WERI-Rb-1 (cell line): ENCODE results near the gene NDN.

Source experiments
- DNase-seq: peaks from one replicate; pipeline ENCODE4 v3.0.0-alpha.2; 2020
- H3K27ac ChIP-seq: fragments of 250-450 bp; sonication (Bioruptor Pico); 2 replicates; pipeline ENCODE4 v1.5.1; 2020; ENCODE audit warnings: mild to moderate bottlenecking, moderate library complexity
- H3K27me3 ChIP-seq: fragments of 250-450 bp; sonication (Bioruptor Pico); 2 replicates; pipeline ENCODE4 v1.5.1; 2021; ENCODE audit warnings: mild to moderate bottlenecking, low read depth, moderate library complexity; ENCODE audit not compliant: insufficient read depth, severe bottlenecking
- H3K36me3 ChIP-seq: fragments of 250-450 bp; sonication (Bioruptor Pico); 2 replicates; pipeline ENCODE4 v1.5.1; 2020; ENCODE audit warnings: mild to moderate bottlenecking, moderate library complexity
- H3K4me3 ChIP-seq: 2 replicates; pipeline ENCODE4 v1.5.1; 2011; ENCODE audit warnings: low read depth, mild to moderate bottlenecking, control low read depth, low read length
- H3K9me3 ChIP-seq: fragments of 250-450 bp; sonication (Bioruptor Pico); 2 replicates; pipeline ENCODE4 v1.5.1; 2021; ENCODE audit warnings: mild to moderate bottlenecking, moderate library complexity; ENCODE audit not compliant: severe bottlenecking
- TF ChIP-seq, protein P1 (sequence below): IDR thresholded peaks from 2 replicates; pipeline ENCODE4 v1.5.1; 2011; ENCODE audit warnings: low read depth, mild to moderate bottlenecking, control low read depth, inconsistent platforms, low read length

The NDN gene

DNA sequence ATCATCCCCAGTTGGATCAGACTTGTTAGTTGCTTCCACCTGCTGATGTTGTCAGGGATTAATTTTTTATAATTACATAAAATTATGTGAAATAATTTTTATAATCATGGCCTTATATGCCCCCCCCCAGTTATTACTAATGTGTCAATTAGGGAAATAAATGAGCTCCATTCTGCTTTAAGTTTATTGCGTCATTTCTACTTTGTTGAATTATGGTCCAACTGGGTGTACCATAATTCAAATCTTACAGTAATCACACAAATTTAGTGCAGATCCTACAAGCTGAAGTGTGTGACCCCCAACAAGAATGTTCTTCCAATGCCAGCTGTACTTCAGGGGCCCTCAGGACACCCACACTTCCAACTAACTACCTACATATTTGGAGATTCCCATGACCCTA lies 7.5 kb upstream of the NDN start:
- no peaks in the 10 kb centered on the region for H3K27me3 ChIP-seq
- H3K9me3 ChIP-seq = peaks cover 7% of the 10 kb centered on the region
- TF ChIP-seq, protein P1, sequence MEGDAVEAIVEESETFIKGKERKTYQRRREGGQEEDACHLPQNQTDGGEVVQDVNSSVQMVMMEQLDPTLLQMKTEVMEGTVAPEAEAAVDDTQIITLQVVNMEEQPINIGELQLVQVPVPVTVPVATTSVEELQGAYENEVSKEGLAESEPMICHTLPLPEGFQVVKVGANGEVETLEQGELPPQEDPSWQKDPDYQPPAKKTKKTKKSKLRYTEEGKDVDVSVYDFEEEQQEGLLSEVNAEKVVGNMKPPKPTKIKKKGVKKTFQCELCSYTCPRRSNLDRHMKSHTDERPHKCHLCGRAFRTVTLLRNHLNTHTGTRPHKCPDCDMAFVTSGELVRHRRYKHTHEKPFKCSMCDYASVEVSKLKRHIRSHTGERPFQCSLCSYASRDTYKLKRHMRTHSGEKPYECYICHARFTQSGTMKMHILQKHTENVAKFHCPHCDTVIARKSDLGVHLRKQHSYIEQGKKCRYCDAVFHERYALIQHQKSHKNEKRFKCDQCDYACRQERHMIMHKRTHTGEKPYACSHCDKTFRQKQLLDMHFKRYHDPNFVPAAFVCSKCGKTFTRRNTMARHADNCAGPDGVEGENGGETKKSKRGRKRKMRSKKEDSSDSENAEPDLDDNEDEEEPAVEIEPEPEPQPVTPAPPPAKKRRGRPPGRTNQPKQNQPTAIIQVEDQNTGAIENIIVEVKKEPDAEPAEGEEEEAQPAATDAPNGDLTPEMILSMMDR = no peak
- H3K27ac ChIP-seq = no peak overlapping the region
- no peak overlapping the region for H3K4me3 ChIP-seq
- DNase-seq = no peak
- H3K36me3 ChIP-seq = no peaks in the 10 kb centered on the region

DNA sequence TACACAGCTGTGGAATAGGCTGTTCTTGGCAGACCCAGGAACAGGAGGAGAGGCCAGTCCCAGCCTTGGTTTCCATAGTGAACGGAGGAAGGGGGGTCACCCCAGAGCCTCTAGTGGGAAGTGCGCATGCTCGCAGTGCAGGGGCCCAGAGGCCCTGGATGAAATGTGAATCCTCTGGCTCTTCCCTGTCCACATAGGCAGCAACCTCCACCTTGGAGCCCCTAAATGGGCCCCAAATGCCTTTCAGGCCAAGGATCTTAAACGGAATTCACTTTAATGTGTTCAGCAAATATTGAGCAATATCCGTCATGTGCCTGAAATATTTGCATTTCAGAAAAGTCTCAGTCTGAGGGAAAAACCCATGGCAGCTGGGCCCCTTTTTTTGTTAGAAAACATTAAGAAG lies 3.3 kb upstream of the NDN start:
- TF ChIP-seq, protein P1 = no peak
- H3K36me3 ChIP-seq = peaks cover under 1% of the 10 kb centered on the region; the same call in 1 of the 2 replicates
- peaks cover 5% of the 10 kb centered on the region for H3K9me3 ChIP-seq
- peak; percentile 73 for DNase-seq
- no peak overlapping the region for H3K4me3 ChIP-seq
- no peak overlapping the region for H3K27ac ChIP-seq
- peaks cover 2% of the 10 kb centered on the region for H3K27me3 ChIP-seq

DNA sequence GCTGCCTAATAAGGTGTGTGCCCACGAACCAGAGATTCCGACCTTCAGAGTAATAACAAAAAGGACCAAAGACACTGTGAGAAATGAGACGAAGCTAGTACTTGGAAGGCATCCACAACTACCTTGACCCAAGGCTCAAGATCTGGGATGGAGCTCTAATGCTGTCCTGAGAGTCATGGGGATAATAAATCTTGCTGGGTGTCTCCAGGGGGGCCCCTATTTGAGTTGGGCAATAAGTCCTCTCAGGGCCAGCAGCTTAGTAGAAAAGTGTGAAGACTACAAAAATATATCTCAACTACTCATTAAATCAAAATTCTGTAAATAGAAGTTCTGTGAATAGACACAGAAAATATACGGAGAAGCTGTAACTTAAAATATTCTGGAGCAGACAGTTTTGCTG lies 2.9 kb upstream of the NDN start:
- no peak overlapping the region for H3K27ac ChIP-seq
- peaks cover 2% of the 10 kb centered on the region for H3K27me3 ChIP-seq
- peaks cover 4% of the 10 kb centered on the region for H3K9me3 ChIP-seq
- no peak overlapping the region for H3K4me3 ChIP-seq
- no peak for DNase-seq
- TF ChIP-seq, protein P1 = no peak
- H3K36me3 ChIP-seq = peaks cover 3% of the 10 kb centered on the region; the same call in 1 of the 2 replicates

DNA sequence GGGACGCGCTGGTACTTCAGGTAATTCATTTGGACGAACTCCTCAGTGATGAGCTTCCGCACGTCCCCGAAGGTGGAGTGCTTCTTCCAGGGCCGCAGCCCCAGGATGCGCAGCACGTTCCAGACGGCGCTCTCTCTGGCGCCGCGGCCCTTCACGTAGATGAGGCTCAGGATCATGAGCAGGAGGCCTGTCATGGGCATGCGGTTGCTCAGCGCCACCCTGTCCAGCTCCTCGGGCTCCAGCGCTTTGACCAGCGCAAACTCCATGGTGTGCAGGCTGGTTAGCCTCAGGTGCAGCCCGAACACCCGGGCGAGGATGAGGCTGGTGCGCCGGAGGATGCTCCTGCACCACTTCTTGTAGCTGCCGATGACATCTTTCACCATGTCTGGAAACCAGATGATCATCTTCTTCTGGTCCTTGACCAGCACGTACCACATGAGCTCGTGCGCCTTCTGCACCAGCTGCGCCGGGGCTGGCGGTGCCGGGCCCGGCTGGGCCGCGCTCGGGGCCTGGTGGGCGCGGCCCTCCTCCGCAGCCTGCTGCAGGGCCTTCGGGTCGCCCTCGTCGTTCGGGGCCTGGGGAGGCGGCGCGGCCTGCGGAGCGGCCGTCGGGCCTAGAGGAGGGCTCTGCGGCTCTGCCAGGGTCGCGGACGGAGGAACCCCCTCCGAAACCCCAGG lies 501 bp downstream of the NDN start:
- peak overlapping the region; percentile 60 for H3K4me3 ChIP-seq
- TF ChIP-seq, protein P1 = no peak
- no peaks in the 10 kb centered on the region for H3K9me3 ChIP-seq
- H3K27ac ChIP-seq = peak overlapping the region; percentile 57; the same call in 1 of the 2 replicates
- H3K27me3 ChIP-seq = peaks cover 2% of the 10 kb centered on the region
- H3K36me3 ChIP-seq = peaks cover 3% of the 10 kb centered on the region; the same call in 1 of the 2 replicates
- peak; percentile 11 for DNase-seq

DNA sequence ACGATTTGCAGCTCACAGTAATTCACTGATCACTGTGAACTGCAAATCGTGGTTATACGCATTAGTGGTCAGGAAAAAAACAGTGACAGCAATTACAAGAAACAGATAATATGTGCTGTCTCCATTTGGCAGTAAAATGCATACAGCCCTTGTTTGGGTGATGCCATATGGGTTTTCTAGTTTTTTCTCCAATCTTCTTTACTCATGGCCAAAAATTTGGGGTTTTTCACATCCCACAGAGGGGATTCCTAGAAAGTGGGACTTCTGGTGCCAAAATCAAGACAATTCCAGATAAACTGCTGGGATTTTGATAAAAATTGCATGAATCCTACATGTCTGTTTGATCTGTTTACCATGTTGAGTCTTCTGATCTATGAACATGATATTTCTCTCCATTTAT lies 15.6 kb downstream of the NDN start:
- H3K27me3 ChIP-seq = no peaks in the 10 kb centered on the region
- no peak overlapping the region for H3K27ac ChIP-seq
- no peak for DNase-seq
- H3K4me3 ChIP-seq = no peak overlapping the region
- TF ChIP-seq, protein P1 = no peak
- no peaks in the 10 kb centered on the region for H3K9me3 ChIP-seq
- H3K36me3 ChIP-seq = no peaks in the 10 kb centered on the region

DNA sequence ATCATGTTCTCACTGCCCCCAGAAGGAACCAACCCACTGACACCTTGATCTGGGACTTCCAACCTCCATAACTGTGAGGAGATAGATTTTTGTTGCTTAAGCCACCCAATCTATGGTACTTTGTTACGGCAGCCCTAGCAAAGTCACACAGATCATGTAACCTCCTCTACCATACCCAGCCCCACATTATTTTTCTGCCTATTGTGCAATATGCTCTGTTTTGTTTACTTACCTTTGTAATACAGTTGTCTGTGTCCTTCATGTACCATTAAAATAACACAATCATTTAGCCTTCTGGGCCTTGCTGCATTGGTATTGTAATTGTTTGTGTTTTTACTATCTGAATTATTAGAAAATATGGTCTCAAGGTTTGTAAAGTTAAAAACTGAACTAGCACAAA lies 16.1 kb downstream of the NDN start:
- H3K9me3 ChIP-seq = no peaks in the 10 kb centered on the region
- H3K4me3 ChIP-seq = no peak overlapping the region
- TF ChIP-seq, protein P1 = no peak
- no peaks in the 10 kb centered on the region for H3K36me3 ChIP-seq
- peaks cover under 1% of the 10 kb centered on the region for H3K27me3 ChIP-seq
- no peak for DNase-seq
- H3K27ac ChIP-seq = no peak overlapping the region
